GM15510 (cell line): Measurements from ENCODE around the gene GPC2.

Experiments
- POLR2A ChIP-seq: IDR thresholded peaks from 3 replicates; pipeline ENCODE4 v1.6.1; 2011; ENCODE audit warnings: borderline replicate concordance; ENCODE audit not compliant: insufficient read length; ENCODE audit errors: extremely low read depth

GPC2 gene

DNA sequence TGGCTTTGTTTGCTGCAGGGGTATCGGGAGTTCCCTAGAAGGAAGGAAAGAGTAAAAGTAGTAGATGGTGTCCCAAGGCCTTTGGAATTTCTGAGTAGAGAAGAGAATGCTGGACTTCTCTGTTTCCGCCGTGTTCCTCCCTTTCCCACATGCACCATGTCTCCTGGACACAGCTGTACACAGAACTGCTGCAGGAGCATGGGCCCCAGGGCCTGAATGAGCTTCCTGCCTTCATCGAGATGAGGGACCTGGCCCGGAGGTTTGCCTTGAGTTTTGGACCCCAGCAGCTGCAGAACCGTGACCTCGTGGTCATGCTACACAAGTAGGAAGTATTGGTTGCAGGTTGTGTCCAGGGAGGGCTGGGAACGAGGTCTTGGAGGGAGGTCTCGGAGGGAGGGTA lies 27.3 kb upstream of the GPC2 start:
- TF ChIP-seq POLR2A = no peak

DNA sequence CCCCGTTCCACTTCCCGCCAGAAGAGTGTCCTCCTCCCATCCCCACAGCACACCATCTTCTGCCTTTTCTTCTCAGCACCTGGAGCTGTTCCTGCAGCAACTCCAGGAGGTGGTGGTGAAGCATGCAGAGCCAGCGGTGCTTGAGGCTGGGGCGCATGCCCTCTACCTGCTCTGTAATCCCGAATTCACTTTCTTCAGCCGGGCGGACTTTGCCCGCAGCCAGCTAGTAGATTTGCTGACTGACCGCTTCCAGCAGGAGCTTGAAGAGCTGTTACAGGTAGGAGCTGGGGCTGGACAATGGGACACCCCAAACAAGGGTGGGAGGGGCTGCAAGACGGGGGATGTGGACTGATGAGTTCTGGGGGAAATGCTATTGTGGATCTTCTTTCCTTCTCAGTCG lies 23.5 kb upstream of the GPC2 start:
- no peak for TF ChIP-seq POLR2A

DNA sequence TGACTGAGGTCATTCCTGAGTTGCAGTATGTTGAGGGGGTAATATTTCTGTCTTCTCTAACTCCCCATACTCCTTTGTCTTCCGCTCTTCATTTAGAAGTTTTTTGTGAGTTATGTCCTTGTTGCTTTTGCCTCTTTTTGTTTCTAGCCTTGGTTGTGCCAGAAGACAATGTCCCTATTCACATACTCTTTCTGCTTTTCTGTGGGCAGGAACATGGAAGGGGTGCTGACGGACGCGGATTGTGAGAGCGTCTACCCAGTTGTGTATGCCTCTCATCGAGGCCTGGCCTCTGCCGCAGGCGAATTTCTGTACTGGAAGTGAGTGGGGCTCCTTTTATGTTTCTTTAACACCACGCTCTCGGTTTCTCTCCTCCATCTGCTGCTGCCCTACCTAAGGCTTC lies 21.1 kb upstream of the GPC2 start:
- no peak for TF ChIP-seq POLR2A

DNA sequence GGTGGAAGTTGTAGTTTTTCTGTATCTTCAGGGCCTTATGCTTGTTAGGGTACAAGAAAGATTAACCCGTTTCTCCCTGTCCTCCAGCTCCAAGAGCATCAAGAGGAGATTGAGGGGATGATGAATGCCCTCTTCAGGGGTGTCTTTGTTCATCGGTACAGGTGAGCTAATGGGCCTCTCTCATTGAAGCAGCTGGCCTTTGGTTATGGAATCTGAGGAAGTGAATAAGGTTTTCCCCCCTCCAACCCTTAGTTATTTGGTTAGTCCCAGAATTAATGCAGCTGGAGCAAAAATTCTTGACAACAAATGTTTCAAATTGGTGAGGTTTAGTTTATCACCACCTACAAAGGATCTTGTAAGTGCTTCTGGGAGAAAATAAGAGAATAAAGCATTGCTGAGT lies 18.0 kb upstream of the GPC2 start:
- TF ChIP-seq POLR2A = no peak

DNA sequence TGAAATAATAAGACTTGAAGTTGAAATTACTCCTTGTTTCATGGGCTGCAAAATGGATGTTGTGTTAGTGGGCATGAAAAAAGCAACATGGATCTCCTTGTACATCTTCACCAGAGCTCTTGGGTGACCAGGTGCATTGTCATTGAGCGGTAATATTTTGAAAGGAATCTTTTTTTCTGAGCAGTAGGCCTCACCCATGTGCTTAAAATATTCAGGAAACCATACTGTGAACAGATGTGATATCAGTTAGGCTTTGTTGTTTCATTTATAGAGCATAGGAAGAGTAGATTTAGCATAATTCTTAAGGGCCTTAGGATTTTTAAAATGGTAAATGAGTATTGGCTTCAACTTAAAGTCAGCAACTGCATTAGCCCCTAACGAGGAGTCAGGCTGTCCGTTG lies 15.8 kb upstream of the GPC2 start:
- TF ChIP-seq POLR2A = no peak

DNA sequence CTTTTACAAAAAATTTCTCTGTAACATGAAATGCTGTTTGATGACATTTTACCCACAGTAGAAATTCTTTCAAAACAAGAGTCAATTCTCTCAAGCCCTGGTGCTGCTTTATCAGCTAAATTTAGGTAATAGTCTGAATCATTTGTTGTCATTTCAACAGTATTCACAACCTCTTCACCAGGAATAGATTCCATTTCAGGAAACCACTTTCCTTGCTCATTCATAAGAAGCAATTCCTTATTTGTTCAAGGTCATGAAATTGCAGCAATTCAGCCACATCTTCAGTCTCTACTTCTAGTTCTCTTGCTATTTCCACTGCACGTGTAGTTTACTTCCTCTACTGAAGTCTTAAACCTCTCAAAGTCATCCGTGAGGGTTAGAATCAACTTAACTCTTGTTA lies 14.6 kb upstream of the GPC2 start:
- TF ChIP-seq POLR2A = no peak

DNA sequence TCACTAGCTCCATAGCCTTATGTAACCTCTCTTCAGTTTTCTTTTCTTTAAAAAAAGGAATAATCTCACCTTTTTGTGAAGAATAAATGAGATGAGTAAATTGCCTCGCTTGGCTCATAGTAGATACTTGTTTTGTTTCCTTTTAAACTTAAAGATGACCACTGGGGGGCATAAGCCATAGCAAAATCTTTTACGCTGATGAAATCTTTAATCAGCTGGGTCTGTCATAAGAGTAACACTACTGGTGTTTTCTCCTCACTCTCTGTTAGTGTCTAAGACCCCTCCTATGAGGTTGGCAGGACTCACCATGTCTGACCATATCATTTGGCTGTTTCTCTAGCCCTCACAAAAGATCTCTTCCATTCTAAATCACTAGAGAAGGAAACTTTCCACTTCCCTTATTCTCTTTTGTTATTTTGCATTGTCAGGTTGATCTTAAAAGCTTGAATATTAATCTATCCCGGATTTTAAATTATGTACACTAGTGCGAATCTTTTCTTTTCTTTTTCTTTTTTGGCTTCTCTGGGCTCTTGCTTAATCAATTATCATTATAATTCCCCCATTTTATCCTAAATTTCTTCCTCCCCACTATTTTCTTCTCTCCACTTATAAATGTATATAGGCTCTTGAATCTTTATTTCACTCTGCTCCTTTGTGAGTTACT lies 13.0 kb upstream of the GPC2 start:
- TF ChIP-seq POLR2A = no peak

DNA sequence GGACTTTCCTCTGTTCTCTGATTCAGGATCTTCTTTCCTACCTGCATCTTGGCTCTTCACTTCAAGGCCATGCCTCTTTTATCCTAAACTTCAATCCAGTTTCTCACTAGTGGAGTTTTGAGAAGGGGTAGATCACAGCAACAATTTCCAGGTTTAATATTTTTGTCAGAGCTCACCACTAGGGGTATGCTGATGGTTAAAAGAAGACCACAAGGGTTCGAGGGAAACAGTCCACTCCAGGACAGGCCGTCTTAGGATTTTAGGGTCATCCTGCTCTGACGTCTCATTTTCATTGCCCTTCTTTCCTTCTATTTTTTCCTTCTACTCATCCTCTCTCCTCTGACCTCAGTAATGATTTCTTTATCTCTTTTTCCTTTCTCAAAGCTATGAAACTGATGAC lies 11.9 kb upstream of the GPC2 start:
- no peak for TF ChIP-seq POLR2A

DNA sequence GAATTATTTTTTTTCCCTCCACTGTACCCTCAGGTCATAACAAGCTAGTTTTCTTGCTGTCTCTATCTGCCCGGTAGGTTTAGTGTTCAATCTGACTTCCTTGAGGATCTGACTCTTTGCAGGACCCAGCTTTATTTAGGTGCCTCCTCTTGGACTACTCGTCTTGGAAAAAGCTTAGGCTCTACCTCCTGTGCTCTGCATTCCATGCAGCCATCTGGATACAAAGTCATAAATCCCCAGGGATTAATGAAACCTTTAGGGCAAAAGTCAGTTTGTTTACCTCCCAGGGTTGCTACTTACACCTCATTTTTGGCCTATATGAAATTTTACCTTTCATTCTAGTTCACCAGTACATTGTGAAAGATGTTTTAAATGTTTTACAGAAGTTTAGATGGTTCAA lies 8.5 kb upstream of the GPC2 start:
- no peak for TF ChIP-seq POLR2A

DNA sequence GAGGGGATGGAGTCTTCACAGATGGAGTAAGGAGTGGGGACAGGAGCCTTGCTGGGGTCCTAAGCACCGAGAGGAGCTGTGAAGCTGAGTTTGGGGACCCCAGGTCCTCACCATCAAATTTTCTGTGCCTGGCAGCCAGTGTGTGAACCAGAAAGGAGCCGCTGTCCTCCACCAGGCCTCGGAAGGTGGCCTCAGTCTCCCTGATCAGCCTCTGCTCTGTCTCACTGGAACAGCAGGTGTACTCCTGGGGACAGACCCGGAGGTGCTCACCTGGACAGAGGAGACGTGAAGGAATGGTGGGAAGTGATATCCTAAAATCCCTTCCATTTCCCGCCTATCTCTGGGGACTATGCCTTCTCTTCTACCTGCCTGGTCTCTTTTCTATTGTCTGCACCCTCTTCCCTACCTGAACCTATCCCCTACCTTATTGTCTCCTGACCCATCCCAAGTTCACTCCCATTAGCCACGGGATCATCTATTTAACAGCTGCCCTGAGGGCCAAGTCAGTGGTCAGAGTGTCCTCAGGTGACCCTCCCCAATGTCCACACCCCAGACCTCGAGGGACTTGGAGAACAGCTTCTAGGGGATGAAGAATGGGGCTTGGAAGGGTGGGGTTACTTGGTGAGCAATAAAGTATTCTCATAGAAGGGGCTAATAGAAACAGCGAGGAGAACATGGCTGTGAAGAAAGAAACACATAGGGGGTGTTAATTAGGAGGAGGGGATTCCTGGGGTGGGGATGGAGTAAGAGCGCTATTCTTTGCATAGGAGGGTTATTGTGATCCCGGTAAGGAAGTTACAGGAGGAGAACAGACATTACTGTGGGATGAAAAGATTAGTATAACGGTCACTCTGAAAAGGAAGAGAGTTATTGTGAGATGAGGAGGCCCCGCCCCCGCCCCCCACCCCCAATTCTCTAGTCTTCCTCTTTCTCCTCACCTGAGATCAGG lies 811 bp downstream of the GPC2 start:
- TF ChIP-seq POLR2A = no peak

DNA sequence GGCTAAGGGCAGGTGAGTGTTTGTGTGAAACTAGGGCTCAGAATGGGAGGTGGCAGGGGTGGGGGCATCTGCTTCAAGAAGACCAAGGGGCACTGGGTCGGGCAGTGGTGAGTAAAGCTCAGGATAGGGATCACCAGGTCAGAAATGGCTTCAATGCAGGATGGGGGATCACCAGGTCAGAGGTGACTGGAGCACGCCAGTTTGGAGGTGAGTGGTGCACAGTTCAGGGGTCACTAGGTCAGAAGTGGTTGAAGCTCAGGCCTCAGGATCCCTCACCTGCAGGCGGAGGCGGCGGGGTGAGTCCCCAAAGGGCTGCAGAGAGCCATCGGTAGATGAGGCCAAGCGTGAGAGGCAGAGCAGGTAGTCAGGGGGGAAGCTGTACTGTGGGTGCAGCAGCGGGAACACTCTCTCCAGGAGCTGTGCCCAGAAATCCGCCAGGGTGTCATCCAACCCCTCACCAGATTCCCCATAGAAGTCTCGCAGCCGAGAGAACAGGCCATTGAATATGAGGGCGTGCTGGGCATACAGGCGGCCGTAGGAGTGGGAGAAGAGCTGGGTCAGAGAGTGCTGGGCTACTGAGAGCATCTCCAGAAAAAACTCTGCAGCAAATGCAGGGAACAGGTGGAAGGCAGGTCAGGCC lies 1.8 kb downstream of the GPC2 start:
- TF ChIP-seq POLR2A = no peak

DNA sequence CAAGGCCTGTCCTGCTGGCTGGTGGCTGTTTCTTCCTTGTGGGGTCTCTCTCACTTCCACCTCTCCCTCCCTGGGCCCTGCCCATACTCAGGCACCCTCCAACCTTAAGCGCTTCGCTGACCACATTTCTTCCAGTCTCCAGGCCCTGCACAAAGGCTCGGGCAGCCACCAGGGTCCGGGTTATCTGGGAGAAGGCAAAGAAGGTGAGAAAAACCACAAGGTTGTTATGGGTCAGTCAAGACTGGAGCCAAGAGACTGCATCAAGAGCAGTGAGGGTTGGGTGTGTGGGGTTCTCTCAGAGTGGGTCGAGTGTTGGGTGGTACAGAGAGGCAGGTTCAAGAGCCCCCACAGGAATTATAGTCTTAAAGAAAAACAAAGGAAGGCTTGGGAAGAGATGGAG lies 2.6 kb downstream of the GPC2 start:
- no peak for TF ChIP-seq POLR2A

DNA sequence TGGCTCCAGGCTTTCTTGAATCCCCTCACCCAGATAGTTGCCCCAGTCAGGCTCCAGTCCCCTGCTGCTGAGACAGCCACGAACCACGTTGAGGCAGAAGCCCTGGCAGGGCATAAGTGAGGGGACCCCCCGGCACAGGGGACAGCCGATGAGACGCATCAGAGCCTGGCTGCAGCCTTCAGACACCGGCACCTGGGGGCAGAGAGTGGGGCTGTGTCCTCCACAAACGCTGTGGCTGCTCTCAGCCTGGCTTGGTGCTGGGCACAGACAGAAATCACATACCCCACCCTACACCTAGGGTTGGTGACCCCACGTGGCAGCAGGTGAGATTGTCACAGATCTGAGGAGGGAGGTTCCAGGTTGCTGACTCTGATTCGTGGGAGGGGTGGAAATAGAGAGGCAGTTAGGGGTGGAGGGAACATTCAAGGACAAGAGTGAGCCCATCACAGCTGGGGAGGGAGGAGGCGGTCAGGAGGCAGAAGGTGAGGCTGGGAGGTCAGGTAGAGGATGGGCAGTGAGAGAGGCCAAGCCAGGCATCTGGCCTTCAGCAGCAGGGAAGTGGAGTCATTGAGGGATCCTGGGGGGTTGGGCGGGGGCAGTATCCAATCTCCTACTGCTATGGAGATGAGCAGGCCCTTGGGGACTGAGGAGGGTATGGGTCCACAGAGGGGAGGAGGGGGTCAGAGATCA lies 3.2 kb downstream of the GPC2 start:
- no peak for TF ChIP-seq POLR2A

DNA sequence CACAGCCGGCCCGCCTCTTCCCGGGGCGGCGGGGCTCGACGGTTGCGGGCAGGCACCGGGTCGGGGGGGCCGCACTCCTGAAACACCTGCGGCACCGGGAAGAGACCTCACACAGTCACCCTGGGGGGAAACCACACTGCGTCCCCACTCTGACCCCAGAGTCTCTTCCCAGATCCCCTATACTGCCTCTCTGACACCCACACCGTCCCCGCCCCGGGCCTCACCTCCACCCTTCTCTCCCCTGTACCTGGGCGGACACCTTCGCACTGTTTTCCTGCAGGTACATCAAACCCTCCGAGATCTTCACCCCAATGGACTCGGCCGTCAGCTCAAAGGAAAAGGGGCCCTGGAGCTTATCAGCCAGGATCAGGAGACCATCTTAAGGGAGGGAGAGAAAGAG lies 5.3 kb downstream of the GPC2 start:
- no peak for TF ChIP-seq POLR2A
